Stomach smooth muscle (tissue), 2 donors: ENCODE results near the gene MAGT1.
"Not testable (repeated sequence)": the region's sequence is repeated elsewhere in the genome, so short reads cannot be mapped to it uniquely, and the experiment has no call there.

Experiments used
- H3K27ac ChIP-seq: one replicate; pipeline ENCODE4 v1.7.0; 2013; ENCODE audit warnings: mild to moderate bottlenecking, low read length, inconsistent platforms
- H3K27me3 ChIP-seq, 2 donors: one replicate each; pipeline ENCODE4 v1.7.0; 2013; ENCODE audit warnings: low read length in 2 of 2; ENCODE audit not compliant: insufficient read depth in 2 of 2, control insufficient read depth in 1 of 2
- H3K36me3 ChIP-seq, 2 donors: one replicate each; pipeline ENCODE4 v1.7.0; 2013; ENCODE audit warnings: low read length in 2 of 2; ENCODE audit not compliant: control insufficient read depth in 2 of 2, insufficient read depth in 2 of 2
- H3K4me1 ChIP-seq: one replicate; pipeline ENCODE4 v1.7.0; 2013; ENCODE audit warnings: low read length; ENCODE audit not compliant: control insufficient read depth, insufficient read depth
- H3K4me3 ChIP-seq, 2 donors: one replicate each; pipeline ENCODE4 v1.7.0; 2013; ENCODE audit warnings: low read length in 2 of 2
- H3K9ac ChIP-seq, 2 donors: one replicate each; pipeline ENCODE4 v1.7.0; 2013; ENCODE audit warnings: low read length in 2 of 2, mild to moderate bottlenecking in 1 of 2
- H3K9me3 ChIP-seq, 2 donors: one replicate each; pipeline ENCODE4 v1.7.0; 2013; ENCODE audit warnings: low read length in 2 of 2; ENCODE audit not compliant: control insufficient read depth in 2 of 2
- donor health status: healthy.
- donor health status: Pancreatic carcinoma.

MAGT1 gene

DNA sequence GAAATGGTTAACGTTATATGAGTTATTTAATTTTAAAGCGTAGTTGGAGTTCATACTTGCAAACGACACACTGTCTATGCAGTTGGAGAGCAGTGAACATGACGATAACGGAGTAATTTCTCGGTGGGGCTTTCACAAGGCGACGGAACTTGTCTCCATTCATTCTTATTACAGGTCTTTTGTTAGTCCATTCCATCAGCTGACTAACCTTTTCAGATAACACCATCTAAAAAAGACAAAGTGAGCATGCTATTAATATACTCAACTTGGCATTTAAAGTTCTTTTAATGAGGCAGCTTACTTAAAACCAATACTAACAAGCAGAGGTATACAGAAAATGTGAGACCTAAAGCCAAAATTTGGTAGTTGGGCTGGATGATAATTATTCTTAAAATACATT, 19.9 kb downstream of the MAGT1 start:
- Histone ChIP-seq H3K9ac (no peak overlapping the region), H3K27me3 (peaks cover 0 to 2% of the 10 kb centered on the region in 2 donors), H3K4me3 (no peak overlapping the region), H3K4me1 (no peaks in the 10 kb centered on the region), H3K36me3 (peaks cover 0 to 3% of the 10 kb centered on the region in 2 donors), H3K9me3 (no peaks in the 10 kb centered on the region), H3K27ac (no peak overlapping the region)

DNA sequence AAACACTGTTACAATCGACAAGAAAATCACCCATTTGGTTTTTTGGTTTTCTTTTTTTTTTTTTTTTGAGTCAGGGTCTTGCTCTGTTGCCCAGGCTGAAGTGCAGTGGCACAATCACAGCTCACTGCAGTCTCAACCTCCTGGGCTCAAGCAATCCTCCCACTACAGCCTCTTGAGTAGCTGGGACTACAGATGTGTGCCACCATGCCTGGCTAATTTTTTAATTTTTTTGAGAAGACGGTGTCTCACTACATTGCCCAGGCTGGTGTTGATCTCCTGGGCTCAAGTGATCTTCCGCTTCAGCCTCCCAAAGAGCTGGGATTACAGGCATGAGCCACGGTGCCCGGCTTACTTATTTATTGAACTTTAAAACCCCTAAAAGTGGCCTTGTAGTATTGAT, 63.7 kb downstream of the MAGT1 start:
- not testable (repeated sequence) for H3K27me3 ChIP-seq, H3K4me1 ChIP-seq, H3K4me3 ChIP-seq, H3K9me3 ChIP-seq, H3K36me3 ChIP-seq, H3K27ac ChIP-seq, H3K9ac ChIP-seq

- not testable (repeated sequence) for H3K9me3 ChIP-seq, H3K9ac ChIP-seq, H3K27ac ChIP-seq, H3K27me3 ChIP-seq, H3K4me3 ChIP-seq, H3K4me1 ChIP-seq, H3K36me3 ChIP-seq
Observed at GRCh38 chrX:77821989-77822388, 73.2 kb downstream of the MAGT1 start.

GRCh38 chrX:77820091-77820727, 75.0 kb downstream of the MAGT1 start:
- H3K27me3 ChIP-seq, result no peaks in the 10 kb centered on the region
- H3K9ac ChIP-seq, result no peak overlapping the region
- H3K36me3 ChIP-seq, result no peaks in the 10 kb centered on the region
- H3K4me3 ChIP-seq, result no peak overlapping the region
- H3K27ac ChIP-seq, result no peak overlapping the region
- H3K4me1 ChIP-seq, result no peaks in the 10 kb centered on the region
- H3K9me3 ChIP-seq, result no peaks in the 10 kb centered on the region

DNA sequence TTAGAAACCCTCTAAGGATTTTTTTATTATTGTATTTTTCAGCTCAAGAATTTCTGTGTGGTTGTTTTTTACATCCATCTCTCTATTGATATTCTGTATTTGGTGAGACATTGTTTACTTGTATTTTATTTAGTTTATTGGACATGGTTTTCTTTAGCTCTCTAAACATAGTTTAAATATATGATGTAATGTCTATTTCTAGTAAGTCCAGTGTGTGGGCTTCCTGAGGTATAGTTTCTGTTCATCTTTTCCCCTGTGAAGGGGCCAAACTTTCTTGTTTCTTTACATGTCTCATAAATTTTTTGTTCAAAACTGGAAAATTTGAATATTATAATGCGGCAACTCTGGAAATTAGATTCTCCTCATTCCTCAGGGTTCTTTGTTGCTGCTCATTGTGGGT, 81.0 kb downstream of the MAGT1 start:
- H3K4me1 ChIP-seq, result no peaks in the 10 kb centered on the region
- H3K36me3 ChIP-seq, result no peaks in the 10 kb centered on the region
- H3K9ac ChIP-seq, result no peak overlapping the region
- H3K27me3 ChIP-seq, result no peaks in the 10 kb centered on the region
- H3K9me3 ChIP-seq, result no peaks in the 10 kb centered on the region
- no peak overlapping the region for H3K4me3 ChIP-seq
- H3K27ac ChIP-seq, result no peak overlapping the region

DNA sequence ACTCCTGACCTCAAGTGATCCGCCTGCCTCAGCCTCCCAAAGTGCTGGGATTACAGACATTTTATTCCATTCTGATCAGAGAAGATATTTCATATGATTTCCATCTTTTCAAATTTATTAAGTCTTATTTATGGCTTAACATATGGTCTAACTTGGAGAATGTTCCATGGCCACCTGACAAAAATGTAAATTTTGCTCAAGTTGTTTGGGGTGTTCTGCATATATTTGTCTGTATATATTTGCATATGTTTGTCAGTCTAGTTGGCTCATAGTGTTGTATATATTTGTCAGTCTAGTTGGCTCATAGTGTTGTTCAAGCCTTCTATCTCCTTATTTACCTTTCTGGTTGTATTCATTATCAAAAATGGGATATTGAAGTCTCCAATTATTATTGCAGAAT, 93.0 kb downstream of the MAGT1 start:
- Histone ChIP-seq H3K27me3 (no peaks in the 10 kb centered on the region), H3K4me1 (no peaks in the 10 kb centered on the region), H3K36me3 (no peaks in the 10 kb centered on the region), H3K9ac (no peak overlapping the region), H3K4me3 (no peak overlapping the region), H3K27ac (no peak overlapping the region), H3K9me3 (no peaks in the 10 kb centered on the region)

DNA sequence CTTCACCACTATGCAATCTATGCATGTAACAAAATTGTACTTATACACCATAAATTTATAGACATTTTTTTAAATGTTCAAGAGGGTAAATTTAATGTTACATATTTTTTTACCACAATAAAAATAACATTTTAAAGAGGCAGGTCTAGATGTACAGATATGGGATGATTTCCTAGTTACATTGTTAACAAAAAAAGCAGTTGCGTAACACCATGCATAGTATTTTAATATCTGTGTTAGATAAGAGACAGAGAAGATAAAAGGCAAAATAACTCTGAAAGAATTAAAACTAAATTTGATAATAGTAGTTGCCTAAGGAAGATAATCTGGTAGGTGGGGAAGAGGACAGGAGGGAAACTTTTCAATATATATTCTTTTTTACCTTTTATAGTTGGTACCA, 100.1 kb downstream of the MAGT1 start:
- Histone ChIP-seq H3K27ac (no peak overlapping the region), H3K4me3 (no peak overlapping the region), H3K9ac (no peak overlapping the region), H3K9me3 (no peaks in the 10 kb centered on the region), H3K27me3 (no peaks in the 10 kb centered on the region), H3K4me1 (no peaks in the 10 kb centered on the region), H3K36me3 (no peaks in the 10 kb centered on the region)

GRCh38 chrX:77793946-77794345, 101.3 kb downstream of the MAGT1 start:
- H3K9me3 ChIP-seq, result no peaks in the 10 kb centered on the region

DNA sequence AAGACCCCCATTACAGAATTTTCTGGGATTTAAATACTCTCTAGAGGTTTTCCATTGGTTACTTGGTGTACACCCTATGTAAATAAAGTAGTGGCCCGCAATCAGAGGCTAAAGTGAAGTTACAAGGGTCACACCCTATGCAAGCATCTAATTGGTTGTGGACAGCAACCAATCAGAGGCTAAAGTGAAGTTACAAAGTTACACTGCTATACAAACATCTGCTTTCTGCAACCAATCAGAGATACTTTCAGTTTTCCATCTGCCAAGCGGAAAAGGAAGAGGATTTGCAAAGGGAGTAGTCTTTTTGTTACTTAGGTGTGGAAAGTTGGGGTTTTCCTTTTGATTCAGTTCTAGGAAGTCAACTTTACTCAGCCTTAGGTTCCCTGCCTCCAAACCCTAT, 107.2 kb downstream of the MAGT1 start:
- no peaks in the 10 kb centered on the region for H3K9me3 ChIP-seq
- H3K4me1 ChIP-seq, result peaks cover 8% of the 10 kb centered on the region
- no peaks in the 10 kb centered on the region for H3K27me3 ChIP-seq
- H3K27ac ChIP-seq, result no peak overlapping the region
- no peaks in the 10 kb centered on the region for H3K36me3 ChIP-seq
- H3K4me3 ChIP-seq, result peak overlapping the region; percentile 30 to 35
- H3K9ac ChIP-seq, result no peak overlapping the region

More at GRCh38 chrX:77793946-77794345, 101.3 kb downstream of the MAGT1 start:
- Histone ChIP-seq H3K4me3 (no peak overlapping the region), H3K4me1 (no peaks in the 10 kb centered on the region), H3K36me3 (no peaks in the 10 kb centered on the region), H3K9ac (no peak overlapping the region), H3K27me3 (no peaks in the 10 kb centered on the region), H3K27ac (no peak overlapping the region)

DNA sequence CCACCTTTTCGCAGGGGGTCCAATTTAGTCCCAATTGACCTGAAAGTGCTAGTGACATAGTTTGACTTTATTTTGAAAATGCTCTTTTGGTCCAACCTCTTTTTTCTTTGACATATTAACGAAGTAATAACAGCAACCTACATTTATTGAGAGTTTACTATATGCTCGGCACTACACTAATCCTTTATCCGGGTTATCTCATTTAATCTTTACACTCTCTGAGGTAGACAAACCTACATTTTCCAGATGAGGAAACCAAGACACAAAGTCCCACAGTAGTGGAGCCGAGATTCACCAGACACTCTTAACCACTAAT, 108.9 kb downstream of the MAGT1 start:
- Histone ChIP-seq H3K36me3 (no peaks in the 10 kb centered on the region), H3K27ac (peak overlapping the region; percentile 86), H3K4me1 (peaks cover 8% of the 10 kb centered on the region), H3K4me3 (peak overlapping the region; percentile 58 to 85), H3K9me3 (no peaks in the 10 kb centered on the region), H3K27me3 (no peaks in the 10 kb centered on the region), H3K9ac (peak overlapping the region; percentile 13 to 86)

DNA sequence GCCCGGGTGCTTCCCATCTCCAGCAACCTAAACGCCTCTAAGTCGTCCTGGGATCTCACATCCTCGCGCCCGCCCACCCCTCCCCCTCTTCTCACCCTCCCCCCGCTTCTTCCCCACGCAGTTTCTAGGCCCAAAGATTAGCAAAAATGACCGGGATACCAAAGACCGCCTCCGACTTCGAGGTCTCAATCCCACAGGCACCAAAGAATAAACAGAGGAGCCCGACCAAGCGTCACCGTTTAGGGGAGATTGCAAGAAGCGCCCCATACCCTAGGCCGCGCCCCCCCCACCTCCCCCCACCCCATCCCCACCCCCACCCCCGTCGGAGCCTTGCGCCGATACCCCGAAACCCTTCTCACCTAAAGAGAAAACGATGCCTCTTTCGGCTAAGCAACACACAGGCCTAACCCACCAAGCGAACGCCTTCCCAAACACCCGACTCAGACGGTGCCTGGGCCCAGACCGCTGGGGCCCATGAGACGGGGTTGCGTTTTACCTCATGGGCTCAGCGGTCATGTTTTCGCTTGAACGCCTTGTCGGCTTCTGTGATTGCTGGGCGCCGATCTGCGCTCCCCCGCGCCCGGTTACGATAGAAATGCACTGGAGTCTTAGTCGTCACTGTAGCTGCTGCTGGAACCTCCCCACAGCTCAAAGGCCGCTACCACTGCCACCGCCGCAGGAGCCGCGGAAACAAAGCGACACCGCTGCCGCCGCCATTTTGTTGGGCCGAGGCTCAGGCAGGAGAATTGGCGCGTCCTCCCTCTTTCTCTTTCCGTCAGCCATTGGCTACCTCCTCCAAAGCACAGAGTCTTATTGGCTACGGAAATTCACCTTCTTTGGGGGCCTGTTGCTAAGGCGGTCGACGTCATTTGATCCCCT, 109.5 kb downstream of the MAGT1 start, which contains the start of gene ATRX:
ATRX (minus strand) TSS at position 731 of the 879 bp plus-strand sequence; CDS start at position 516, 215 bp downstream.
- peaks cover 8% of the 10 kb centered on the region for H3K4me1 ChIP-seq
- peak within 1 kb of the TSS; percentile 86 for H3K27ac ChIP-seq
- peak within 1 kb of the TSS; percentile 70 to 85 for H3K4me3 ChIP-seq
- H3K9me3 ChIP-seq, result no peaks in the 10 kb centered on the region
- no peaks in the 10 kb centered on the region for H3K27me3 ChIP-seq
- H3K9ac ChIP-seq, result peak within 1 kb of the TSS; percentile 86 to 92
- no peaks in the 10 kb centered on the region for H3K36me3 ChIP-seq
